ENCODE results near the gene WIPF3. TPM values are rescaled to one million over a fixed set of nuclear protein-coding genes. Genes with fewer than 3 reads are reported as not detected.

WIPF3 gene
- total RNA-seq, 1 donor, result not detected

- DNase-seq (ENCODE audit: low read depth), result no peak
- no peak overlapping the region for H3K4me3 ChIP-seq (ENCODE audit: low read depth, low read length)
- TF ChIP-seq, protein P1, sequence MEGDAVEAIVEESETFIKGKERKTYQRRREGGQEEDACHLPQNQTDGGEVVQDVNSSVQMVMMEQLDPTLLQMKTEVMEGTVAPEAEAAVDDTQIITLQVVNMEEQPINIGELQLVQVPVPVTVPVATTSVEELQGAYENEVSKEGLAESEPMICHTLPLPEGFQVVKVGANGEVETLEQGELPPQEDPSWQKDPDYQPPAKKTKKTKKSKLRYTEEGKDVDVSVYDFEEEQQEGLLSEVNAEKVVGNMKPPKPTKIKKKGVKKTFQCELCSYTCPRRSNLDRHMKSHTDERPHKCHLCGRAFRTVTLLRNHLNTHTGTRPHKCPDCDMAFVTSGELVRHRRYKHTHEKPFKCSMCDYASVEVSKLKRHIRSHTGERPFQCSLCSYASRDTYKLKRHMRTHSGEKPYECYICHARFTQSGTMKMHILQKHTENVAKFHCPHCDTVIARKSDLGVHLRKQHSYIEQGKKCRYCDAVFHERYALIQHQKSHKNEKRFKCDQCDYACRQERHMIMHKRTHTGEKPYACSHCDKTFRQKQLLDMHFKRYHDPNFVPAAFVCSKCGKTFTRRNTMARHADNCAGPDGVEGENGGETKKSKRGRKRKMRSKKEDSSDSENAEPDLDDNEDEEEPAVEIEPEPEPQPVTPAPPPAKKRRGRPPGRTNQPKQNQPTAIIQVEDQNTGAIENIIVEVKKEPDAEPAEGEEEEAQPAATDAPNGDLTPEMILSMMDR (IDR thresholded peaks at IDR 0.05; ENCODE audit: insufficient read depth, low read length), result no peak
Observed at GRCh38 chr7:29881724-29882123, 75.4 kb downstream of the WIPF3 start.

DNA sequence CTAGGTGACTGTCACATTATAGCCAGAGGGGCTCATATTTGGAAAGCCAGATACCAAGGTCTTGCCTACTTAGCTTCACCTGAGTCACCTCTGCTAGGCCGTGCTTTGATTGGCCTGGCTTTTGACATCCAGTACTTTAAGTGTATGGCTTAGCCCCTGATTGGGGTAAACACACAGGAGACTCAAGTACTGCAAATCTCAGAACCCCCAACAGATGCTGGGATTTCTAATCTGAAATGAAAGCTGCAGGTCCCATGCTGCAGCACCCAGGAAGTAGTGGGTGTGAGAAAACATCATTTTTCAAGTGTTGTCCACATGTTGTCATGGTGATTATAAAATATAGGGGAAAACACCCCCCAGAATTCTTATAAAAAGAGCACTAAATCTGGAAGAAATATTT is 76.2 kb downstream of the WIPF3 start:
- TF ChIP-seq, protein P1 (IDR thresholded peaks at IDR 0.05; ENCODE audit: insufficient read depth, low read length), result no peak
- no peak overlapping the region for H3K4me3 ChIP-seq (ENCODE audit: low read depth, low read length)
- no peak for DNase-seq (ENCODE audit: low read depth)

GRCh38 chr7:29883462-29884398 is 77.4 kb downstream of the WIPF3 start:
- TF ChIP-seq, protein P1 (IDR thresholded peaks at IDR 0.05; ENCODE audit: insufficient read depth, low read length), result no peak
- no peak overlapping the region for H3K4me3 ChIP-seq (ENCODE audit: low read depth, low read length)
- no peak for DNase-seq (ENCODE audit: low read depth)

GRCh38 chr7:29884399-29885272 is 78.3 kb downstream of the WIPF3 start:
- no peak overlapping the region for H3K4me3 ChIP-seq (ENCODE audit: low read depth, low read length)
- TF ChIP-seq, protein P1 (IDR thresholded peaks at IDR 0.05; ENCODE audit: insufficient read depth, low read length), result no peak
- no peak for DNase-seq (ENCODE audit: low read depth)

DNA sequence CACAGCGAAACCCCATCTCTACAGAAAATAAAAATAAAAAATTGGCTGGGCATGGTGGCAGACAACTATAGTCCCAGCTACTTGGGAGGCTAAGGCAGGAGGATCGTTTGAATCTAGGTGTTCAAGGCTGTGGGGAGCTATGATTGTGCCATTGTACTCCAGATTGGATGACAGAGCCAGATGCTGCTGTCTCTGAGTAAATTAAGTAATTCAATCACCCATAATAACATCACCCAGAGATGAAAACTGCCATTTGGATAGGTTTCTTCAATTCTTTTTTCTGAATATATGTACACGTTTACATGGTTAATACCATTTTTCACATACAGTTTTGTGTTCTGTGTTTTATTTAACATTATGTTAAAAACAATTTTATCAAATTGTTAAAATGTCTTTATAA is 79.3 kb downstream of the WIPF3 start:
- DNase-seq (ENCODE audit: low read depth), result no peak
- H3K4me3 ChIP-seq (ENCODE audit: low read depth, low read length), result no peak overlapping the region
- TF ChIP-seq, protein P1 (IDR thresholded peaks at IDR 0.05; ENCODE audit: insufficient read depth, low read length), result no peak

DNA sequence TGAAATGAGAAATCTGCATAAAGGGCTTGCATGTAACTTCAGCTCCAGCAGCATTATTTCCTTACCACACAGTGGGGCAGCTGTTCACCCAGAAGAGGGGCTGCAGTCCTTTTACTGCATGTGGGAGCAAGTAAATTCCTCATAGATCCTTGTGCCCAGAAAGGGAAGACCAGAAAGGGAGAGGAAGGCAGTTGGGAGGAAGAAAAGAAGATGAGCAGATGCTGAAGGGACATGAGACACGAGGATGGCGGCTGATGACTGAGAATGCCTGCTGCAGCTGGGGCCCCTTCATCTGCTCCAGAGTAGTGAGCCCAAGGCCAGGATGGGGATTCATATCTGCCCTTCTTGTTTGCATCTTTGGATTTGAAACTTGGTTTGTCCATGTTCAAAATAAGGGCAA is 80.5 kb downstream of the WIPF3 start:
- TF ChIP-seq, protein P1 (IDR thresholded peaks at IDR 0.05; ENCODE audit: insufficient read depth, low read length), result no peak
- no peak for DNase-seq (ENCODE audit: low read depth)
- no peak overlapping the region for H3K4me3 ChIP-seq (ENCODE audit: low read depth, low read length)

All from fibroblast of the aortic adventitia (primary cell).